Hepatocyte (in vitro differentiated cells): ENCODE data around the gene ITGA5.

ENCODE experiments used
- CTCF ChIP-seq: fragments of 200-600 bp; sonication (generic); IDR thresholded peaks from 2 replicates; pipeline ENCODE4 v1.5.1; 2016; ENCODE audit warnings: antibody characterized with exemption, mild to moderate bottlenecking; ENCODE audit not compliant: poor library complexity
- EZH2 ChIP-seq: fragments of 200-600 bp; sonication (generic); IDR thresholded peaks from 2 replicates; pipeline ENCODE4 v1.6.1; 2016; ENCODE audit warnings: antibody characterized with exemption, mild to moderate bottlenecking, borderline replicate concordance
- EZH2phosphoT487 ChIP-seq: fragments of 200-600 bp; sonication (generic); IDR thresholded peaks from one replicate; pipeline ENCODE4 v1.6.1; 2018; ENCODE audit warnings: antibody characterized with exemption, mild to moderate bottlenecking, low read depth, moderate library complexity; ENCODE audit not compliant: unreplicated experiment, severe bottlenecking

- TF ChIP-seq CTCF (no peak), EZH2 (no peak), EZH2phosphoT487 (no peak)
Observed at GRCh38 chr12:54364413-54364812, 54.7 kb downstream of the ITGA5 start, which contains the start of gene GPR84.
